Measurements from ENCODE around the gene PBX1. TPM values are rescaled to one million over a fixed set of nuclear protein-coding genes. Genes with fewer than 3 reads are reported as not detected.

The PBX1 gene
- total and polyA plus RNA-seq, 2 of the 4 experiments (the other 2 are of a cell fraction), result 13.9 to 17.9 TPM

- no peak for TF ChIP-seq MAFK (IDR thresholded peaks at IDR 0.05; ENCODE audit: low read depth, low read length)
Observed at GRCh38 chr1:164605254-164606091, 46.5 kb downstream of the PBX1 start (continued).

DNA sequence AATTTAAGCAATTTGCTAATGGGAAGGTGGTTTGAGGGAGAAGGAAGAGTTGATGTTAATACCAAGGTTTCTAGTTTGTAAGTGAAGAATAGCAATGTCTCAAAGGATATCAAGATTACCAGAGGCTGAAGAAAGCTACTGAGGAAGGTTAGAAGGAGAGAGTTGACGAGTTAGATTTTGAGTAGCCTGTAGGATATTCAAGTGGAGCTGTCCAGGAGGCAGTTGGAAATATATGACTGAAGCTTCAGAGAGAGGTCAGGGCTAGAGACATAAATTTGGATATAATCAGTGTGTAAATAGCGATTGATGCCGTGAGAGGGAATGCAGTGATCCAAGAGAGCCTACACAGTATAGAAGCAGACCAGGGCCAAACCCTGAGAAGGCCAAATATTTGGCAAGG lies 48.4 kb downstream of the PBX1 start:
- Histone ChIP-seq H3K23ac (ENCODE audit: low read depth, low read length) (no peak overlapping the region), H3K27ac (ENCODE audit: insufficient read depth, low read length) (no peak overlapping the region), H3K9ac (ENCODE audit: low read depth, low read length) (no peak overlapping the region), H3K9me3 (ENCODE audit: control insufficient read depth, insufficient read depth, low read length) (no peaks in the 10 kb centered on the region), H2BK20ac (ENCODE audit: low read depth, low read length) (no peak overlapping the region), H4K91ac (ENCODE audit: insufficient read depth, low read depth, low read length) (no peak overlapping the region), H3K4me2 (ENCODE audit: low read depth, low read length) (no peak overlapping the region), H2BK5ac (ENCODE audit: low read depth, low read length, poor library complexity, severe bottlenecking) (no peak overlapping the region), H3K4me1 (ENCODE audit: control insufficient read depth, insufficient read depth, low read length) (peaks cover 19% of the 10 kb centered on the region), H3K18ac (ENCODE audit: low read depth, low read length) (no peak overlapping the region), H4K5ac (ENCODE audit: low read depth, low read length) (no peak overlapping the region), H2AFZ (replicated peaks; ENCODE audit: low read length, poor library complexity) (no peak overlapping the region), H3K4ac (ENCODE audit: low read depth, low read length) (no peak overlapping the region), H4K20me1 (ENCODE audit: insufficient read depth, low read length) (no peaks in the 10 kb centered on the region), H3K36me3 (ENCODE audit: control insufficient read depth, insufficient read depth, low read length) (peaks cover 3% of the 10 kb centered on the region; the same call in 1 of the 2 replicates), H2AK5ac (ENCODE audit: low read depth, low read length) (no peak overlapping the region), H2AK9ac (replicated peaks; ENCODE audit: low read depth, low read length, poor library complexity) (no peak overlapping the region), H3K79me1 (ENCODE audit: low read depth in 1 of 2, low read length in 2 of 2) (peaks cover 11 to 21% of the 10 kb centered on the region in 2 experiments; a peak in 3 of 4 replicates), H4K8ac (ENCODE audit: low read depth in 2 of 2, low read length in 2 of 2) (no peak overlapping the region), H2BK15ac (ENCODE audit: low read depth, low read length) (no peak overlapping the region), H3K27me3 (ENCODE audit: control insufficient read depth, insufficient read depth, low read length) (no peaks in the 10 kb centered on the region), H3K14ac (replicated peaks; ENCODE audit: low read depth, low read length) (no peak overlapping the region), H3K56ac (ENCODE audit: extremely low read depth, insufficient read depth, low read length) (no peak overlapping the region), H3K4me3 (ENCODE audit: insufficient read depth, low read depth, low read length) (no peak overlapping the region), H3K9me1 (ENCODE audit: insufficient read depth, low read length) (peaks cover 9% of the 10 kb centered on the region), H2BK120ac (ENCODE audit: low read depth, low read length) (no peak overlapping the region)
- ChIA-PET CTCF (interaction anchor here (0.6 kb wide), 1 partner anchor 29 kb away, joined by 4 read pairs; no protein-coding TSS in a partner anchor), POLR2A (ENCODE audit: unreplicated experiment) (no interaction called here)
- no peak for DNase-seq
- intact Hi-C loops (cut with micrococcal nuclease), result loop anchor here (5.0 to 10.0 kb wide), 2 partner anchors 165 to 467 kb away; no protein-coding TSS in a partner anchor
- WGBS, 2 experiments (ENCODE audit: extremely low coverage in 2 of 2, insufficient read length in 1 of 2), result 76% methylated on average over 3 of the region's 3 CpGs; no CpG with 5 or more reads in 1 of the 2 experiments
- dilution Hi-C loops (cut with HindIII; ENCODE audit: low sequenced_read_pairs, unreplicated experiment), result no loop called here
- no peak for ATAC-seq (ENCODE audit: low read depth)
- BruUV-seq (replicated peaks), result no TSS peak
- in situ Hi-C loops (cut with MboI; ENCODE audit: low sequenced_read_pairs), result no loop called here
- TF ChIP-seq RFX5 (IDR thresholded peaks at IDR 0.05; ENCODE audit: low read depth, low read length), result no peak
- TF ChIP-seq SMC3 (IDR thresholded peaks at IDR 0.05; ENCODE audit: low read depth, low read length), result no peak
- no peak for TF ChIP-seq ELK1 (IDR thresholded peaks at IDR 0.05; ENCODE audit: borderline replicate concordance, low read depth, low read length)
- TF ChIP-seq, protein P1, sequence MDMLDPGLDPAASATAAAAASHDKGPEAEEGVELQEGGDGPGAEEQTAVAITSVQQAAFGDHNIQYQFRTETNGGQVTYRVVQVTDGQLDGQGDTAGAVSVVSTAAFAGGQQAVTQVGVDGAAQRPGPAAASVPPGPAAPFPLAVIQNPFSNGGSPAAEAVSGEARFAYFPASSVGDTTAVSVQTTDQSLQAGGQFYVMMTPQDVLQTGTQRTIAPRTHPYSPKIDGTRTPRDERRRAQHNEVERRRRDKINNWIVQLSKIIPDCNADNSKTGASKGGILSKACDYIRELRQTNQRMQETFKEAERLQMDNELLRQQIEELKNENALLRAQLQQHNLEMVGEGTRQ (IDR thresholded peaks at IDR 0.05; ENCODE audit: low read depth, low read length), result no peak
- no peak for TF ChIP-seq NFE2L2 (IDR thresholded peaks at IDR 0.05; ENCODE audit: low read depth, low read length)
- TF ChIP-seq CEBPB (IDR thresholded peaks at IDR 0.05; ENCODE audit: low read depth, low read length), result no peak
- no peak for TF ChIP-seq CTCF (conservative IDR thresholded peaks at IDR 0.05; ENCODE audit: low read depth, low read length)
- TF ChIP-seq MXI1 (IDR thresholded peaks at IDR 0.05; ENCODE audit: borderline replicate concordance, low read depth, low read length), result no peak
- no peak for TF ChIP-seq FOS (IDR thresholded peaks at IDR 0.05; ENCODE audit: low read depth, low read length)
- TF ChIP-seq MAFK (IDR thresholded peaks at IDR 0.05; ENCODE audit: low read depth, low read length), result no peak
- TF ChIP-seq CHD1 (IDR thresholded peaks at IDR 0.05; ENCODE audit: low read depth, low read length), result no peak
- no peak for TF ChIP-seq RAD21 (IDR thresholded peaks at IDR 0.05; ENCODE audit: low read length)
